Right atrium auricular region (tissue), 2 donors: ENCODE results near the gene POU2AF1. TPM values are rescaled to one million over a fixed set of nuclear protein-coding genes. Genes with fewer than 3 reads are reported as not detected.

Experiments used
- DNase-seq: peaks from one replicate; pipeline ENCODE4 v3.0.0-alpha.2; 2019; ENCODE audit warnings: low spot score
- H3K27ac ChIP-seq, 2 donors: fragments of 200-600 bp; sonication (generic); 1 replicate in 1 of 2; 2 replicates in 1 of 2; pipeline ENCODE4 v1.5.1; 2016 to 2019
- H3K27me3 ChIP-seq, 2 donors: fragments of 200-600 bp; sonication (generic); one replicate each; pipeline versions ENCODE4 v1.5.1 to v1.6.0; 2017 to 2019
- H3K36me3 ChIP-seq: fragments of 200-600 bp; sonication (generic); one replicate; pipeline ENCODE4 v1.5.1; 2016
- H3K4me1 ChIP-seq, 2 donors: fragments of 200-600 bp; sonication (generic); one replicate each; pipeline versions ENCODE4 v1.5.1 to v1.6.0; 2017 to 2019
- H3K4me3 ChIP-seq, 2 donors: fragments of 200-600 bp; sonication (generic); 1 replicate in 1 of 2; 2 replicates in 1 of 2; pipeline ENCODE4 v1.5.1; 2017 to 2019; ENCODE audit warnings: mild to moderate bottlenecking in 1 of 2, moderate library complexity in 1 of 2
- H3K9me3 ChIP-seq, 2 donors: fragments of 200-600 bp; sonication (generic); one replicate each; pipeline ENCODE4 v1.5.1; 2019
- CTCF ChIP-seq, 2 donors: fragments of 200-600 bp; sonication (generic); IDR thresholded peaks; one replicate each; pipeline ENCODE4 v1.5.1; 2019; ENCODE audit warnings: antibody characterized with exemption in 2 of 2
- total RNA-seq, 2 donors: library from RNA; depleted of rRNA; stranded (reverse); fragments of >200 nt; gene quantifications; one replicate each; pipeline ENCODE4 v1.1.0, GENCODE V29; 2016

Gene POU2AF1
- total RNA-seq, 2 donors from 2014 or later: 0.11 to 1.6 TPM

- TF ChIP-seq CTCF (IDR thresholded peaks at IDR 0.05): no peak
- no peak for DNase-seq
- peaks cover 0 to 3% of the 10 kb centered on the region in 2 donors for H3K4me1 ChIP-seq
- H3K27me3 ChIP-seq: no peaks in the 10 kb centered on the region
- no peak overlapping the region for H3K27ac ChIP-seq
- no peak overlapping the region for H3K4me3 ChIP-seq
- peaks cover 0 to 4% of the 10 kb centered on the region in 2 donors for H3K9me3 ChIP-seq
- H3K36me3 ChIP-seq: no peaks in the 10 kb centered on the region
Measured at GRCh38 chr11:111384494-111384893, 5.4 kb upstream of the POU2AF1 start.

- Histone ChIP-seq H3K27ac (no peak overlapping the region), H3K4me1 (peaks cover 0 to 12% of the 10 kb centered on the region in 2 donors), H3K9me3 (peaks cover 0 to 4% of the 10 kb centered on the region in 2 donors), H3K4me3 (no peak overlapping the region), H3K27me3 (no peaks in the 10 kb centered on the region), H3K36me3 (no peaks in the 10 kb centered on the region)
- no peak for DNase-seq
- no peak for TF ChIP-seq CTCF (IDR thresholded peaks at IDR 0.05)
Measured at GRCh38 chr11:111382451-111382850, 3.4 kb upstream of the POU2AF1 start.

- H3K27me3 ChIP-seq: no peaks in the 10 kb centered on the region
- H3K4me3 ChIP-seq: peak overlapping the region in 1 of 2 donors; percentile 16
- no peak for TF ChIP-seq CTCF (IDR thresholded peaks at IDR 0.05)
- H3K36me3 ChIP-seq: no peaks in the 10 kb centered on the region
- H3K9me3 ChIP-seq: no peaks in the 10 kb centered on the region
- no peak overlapping the region for H3K27ac ChIP-seq
- no peak for DNase-seq
- H3K4me1 ChIP-seq: peaks cover 0 to 12% of the 10 kb centered on the region in 2 donors
Measured at GRCh38 chr11:111379602-111380136, 594 bp upstream of the POU2AF1 start.

- H3K4me3 ChIP-seq: no peak overlapping the region
- H3K9me3 ChIP-seq: no peaks in the 10 kb centered on the region
- peaks cover 0 to 12% of the 10 kb centered on the region in 2 donors for H3K4me1 ChIP-seq
- H3K27ac ChIP-seq: no peak overlapping the region
- no peak for TF ChIP-seq CTCF (IDR thresholded peaks at IDR 0.05)
- H3K27me3 ChIP-seq: no peaks in the 10 kb centered on the region
- H3K36me3 ChIP-seq: no peaks in the 10 kb centered on the region
- no peak for DNase-seq
Measured at GRCh38 chr11:111378185-111378860, 752 bp downstream of the POU2AF1 start.

- H3K9me3 ChIP-seq: no peaks in the 10 kb centered on the region
- no peak overlapping the region for H3K4me3 ChIP-seq
- no peak for TF ChIP-seq CTCF (IDR thresholded peaks at IDR 0.05)
- no peaks in the 10 kb centered on the region for H3K27me3 ChIP-seq
- DNase-seq: no peak
- peaks cover 0 to 12% of the 10 kb centered on the region in 2 donors for H3K4me1 ChIP-seq
- H3K27ac ChIP-seq: no peak overlapping the region
- no peaks in the 10 kb centered on the region for H3K36me3 ChIP-seq
Measured at GRCh38 chr11:111376181-111376871, 2.7 kb downstream of the POU2AF1 start.
